Non-pigmented ciliary epithelial cell (primary cell): Measurements from ENCODE around the gene GPATCH8.

Source experiments
- DNase-seq: peaks from one replicate; pipeline ENCODE4 v3.0.0-alpha.2; 2010; ENCODE audit warnings: low read depth

GPATCH8 gene

DNA sequence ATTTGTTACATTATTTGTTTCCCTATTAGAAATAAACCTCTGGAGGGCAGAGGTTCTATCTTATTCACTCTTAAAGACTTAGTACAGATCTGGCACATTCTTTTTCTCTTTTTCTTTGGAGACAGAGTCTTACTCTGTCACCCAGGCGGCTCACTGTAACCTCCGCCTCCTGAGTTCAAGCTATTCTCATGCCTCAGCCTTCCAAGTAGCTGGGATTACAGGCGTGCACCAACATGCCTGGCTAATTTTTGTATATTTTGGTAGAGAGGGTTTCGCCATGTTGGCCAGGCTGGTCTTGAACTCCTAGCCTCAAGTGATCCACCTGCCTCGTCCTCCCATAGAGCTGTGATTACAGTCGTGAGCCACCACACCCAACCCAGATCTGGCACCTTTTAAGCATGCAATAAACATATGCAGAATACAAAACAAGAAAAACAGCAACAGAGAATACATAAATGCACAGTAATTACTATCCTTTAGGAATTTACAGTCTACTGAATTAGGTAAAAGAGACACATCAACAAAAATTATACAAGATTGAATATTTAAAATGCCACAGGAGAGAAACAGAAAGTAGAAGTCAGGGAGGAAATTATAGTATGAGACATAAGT is 52.1 kb downstream of the GPATCH8 start:
- DNase-seq, result no peak

GRCh38 chr17:44448412-44448811 is 54.8 kb downstream of the GPATCH8 start:
- DNase-seq, result no peak

- DNase-seq, result peak; percentile 73
Measured at GRCh38 chr17:44444735-44445105, 58.5 kb downstream of the GPATCH8 start.

DNA sequence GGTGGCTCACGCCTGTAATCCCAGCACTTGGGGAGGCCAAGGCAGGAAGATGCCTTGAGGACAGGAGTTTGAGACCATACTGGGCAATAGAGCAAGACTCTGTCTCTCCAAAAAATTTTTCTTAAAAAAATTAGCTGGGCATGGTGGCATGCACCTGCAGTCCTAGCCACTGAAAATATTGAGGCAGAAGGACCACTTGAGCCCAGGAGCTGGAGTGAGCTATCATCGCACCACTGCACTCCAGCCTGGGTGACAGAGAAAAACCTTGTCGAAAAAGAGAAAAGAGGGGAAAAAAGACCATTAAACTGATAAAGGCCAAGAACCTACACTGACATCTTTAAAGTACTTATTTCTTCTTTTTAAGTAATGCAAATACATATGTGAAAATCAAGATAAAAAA is 60.4 kb downstream of the GPATCH8 start:
- no peak for DNase-seq

GRCh38 chr17:44439168-44439567 is 64.0 kb downstream of the GPATCH8 start:
- no peak for DNase-seq

DNA sequence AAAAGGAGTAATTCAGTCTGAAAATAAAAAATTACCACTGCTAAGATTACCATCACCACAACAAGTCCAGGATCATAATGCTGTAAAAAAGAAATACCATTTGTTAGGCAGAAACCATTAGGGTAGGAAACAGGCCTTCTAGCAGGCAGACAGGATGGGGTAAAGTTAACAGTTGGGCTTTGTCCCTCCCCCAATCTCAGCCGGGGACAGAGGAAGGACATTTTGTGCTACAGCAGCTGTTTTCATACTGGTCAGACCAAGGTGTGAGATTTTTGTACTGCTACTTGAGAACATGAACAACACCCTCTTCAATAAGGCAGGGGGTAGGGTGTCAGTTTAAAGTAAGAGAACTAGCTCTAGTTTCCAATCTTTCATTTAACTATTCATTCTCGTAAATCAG is 64.6 kb downstream of the GPATCH8 start:
- no peak for DNase-seq

DNA sequence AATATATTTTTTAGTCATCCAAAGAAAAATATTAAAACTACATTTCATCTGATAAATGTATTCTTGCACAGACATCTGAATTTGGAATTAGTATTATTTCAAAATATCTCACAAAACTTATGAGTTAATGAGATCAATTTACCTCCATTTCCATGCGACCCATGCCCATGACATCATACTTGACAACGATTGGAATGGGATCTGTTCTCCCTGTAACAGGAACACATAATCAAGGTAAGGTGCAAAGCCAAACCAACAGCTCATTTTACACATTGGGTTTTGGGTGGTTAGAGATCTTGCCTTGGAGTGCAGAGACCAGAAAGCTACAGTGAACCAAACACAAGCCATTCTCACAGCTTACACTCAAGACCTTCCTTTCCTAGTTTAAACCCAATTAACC is 66.9 kb downstream of the GPATCH8 start:
- no peak for DNase-seq

DNA sequence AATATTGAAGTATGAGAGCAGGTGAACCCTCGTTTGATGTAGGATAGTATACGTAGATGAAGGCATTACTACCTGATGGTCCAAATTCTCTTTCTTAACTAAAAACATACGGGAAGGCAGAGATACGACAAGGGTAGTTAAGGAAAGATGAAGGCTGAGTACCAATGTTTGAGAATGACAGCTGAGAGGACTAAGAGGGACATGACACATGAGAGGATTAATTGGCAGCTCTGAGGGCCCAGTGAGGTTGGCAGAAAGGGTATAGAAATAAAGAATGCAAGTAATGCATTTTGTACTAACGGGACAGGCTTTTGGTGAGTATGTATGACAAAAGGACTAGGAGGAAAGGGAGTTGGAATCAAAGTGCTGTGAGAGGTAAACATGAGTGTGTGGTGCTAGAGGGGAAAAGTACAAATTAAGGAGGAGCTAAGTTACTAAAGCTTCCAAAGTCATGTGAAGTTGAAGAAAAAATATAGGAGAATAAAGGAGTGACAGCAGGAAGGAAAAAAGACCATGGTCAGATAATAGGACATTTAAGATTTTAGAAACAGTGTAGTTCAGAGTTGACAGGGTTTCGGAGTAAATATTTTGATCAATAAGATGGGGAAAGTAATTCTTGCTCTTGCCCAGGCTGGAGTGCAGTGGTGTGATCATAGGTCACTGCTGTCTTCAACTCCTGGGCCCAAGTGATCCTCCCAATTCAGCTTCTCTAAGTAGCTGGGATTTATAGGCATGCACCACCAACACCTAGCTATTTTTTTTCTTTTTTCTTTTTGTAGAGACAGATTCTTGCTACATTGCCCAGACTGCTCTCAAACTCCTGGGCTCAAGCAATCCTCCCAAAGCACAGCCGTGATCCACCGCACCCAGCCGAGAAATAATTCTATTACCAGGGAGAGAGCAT is 70.7 kb downstream of the GPATCH8 start:
- no peak for DNase-seq

DNA sequence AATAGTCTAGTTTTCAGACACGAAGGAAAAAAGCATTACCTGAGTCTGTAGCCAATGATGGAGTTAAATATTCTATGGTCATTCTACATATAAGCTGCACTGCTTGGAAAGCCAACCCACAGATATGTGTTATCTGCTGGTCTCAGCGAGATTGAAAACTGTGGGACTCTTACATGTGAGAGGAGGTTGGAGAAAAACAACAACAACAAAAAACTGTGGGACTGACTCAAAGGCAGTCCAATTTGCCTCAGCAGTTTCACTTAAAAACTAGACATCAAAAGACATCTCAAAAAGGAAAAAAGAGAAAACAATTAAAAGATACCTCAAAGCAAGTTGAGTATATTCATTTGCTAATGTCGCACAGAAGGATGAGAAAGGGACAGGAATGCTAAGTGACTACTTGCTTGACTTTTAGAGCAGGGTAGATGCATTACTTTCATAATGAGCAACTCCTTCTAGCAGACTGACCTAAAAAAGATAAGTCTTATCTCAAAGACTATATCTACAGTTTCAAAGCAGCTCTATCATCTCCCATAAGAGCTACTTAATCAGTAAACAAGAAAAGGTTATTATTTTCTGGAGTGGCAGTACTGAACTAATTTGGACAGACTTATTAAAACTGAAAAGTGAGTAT is 78.3 kb downstream of the GPATCH8 start:
- no peak for DNase-seq

- peak; percentile 50 for DNase-seq
Measured at GRCh38 chr17:44417553-44417952, 85.7 kb downstream of the GPATCH8 start.

- no peak for DNase-seq
Measured at GRCh38 chr17:44416558-44417289, 86.5 kb downstream of the GPATCH8 start.

GRCh38 chr17:44414394-44415155 is 88.6 kb downstream of the GPATCH8 start:
- no peak for DNase-seq

DNA sequence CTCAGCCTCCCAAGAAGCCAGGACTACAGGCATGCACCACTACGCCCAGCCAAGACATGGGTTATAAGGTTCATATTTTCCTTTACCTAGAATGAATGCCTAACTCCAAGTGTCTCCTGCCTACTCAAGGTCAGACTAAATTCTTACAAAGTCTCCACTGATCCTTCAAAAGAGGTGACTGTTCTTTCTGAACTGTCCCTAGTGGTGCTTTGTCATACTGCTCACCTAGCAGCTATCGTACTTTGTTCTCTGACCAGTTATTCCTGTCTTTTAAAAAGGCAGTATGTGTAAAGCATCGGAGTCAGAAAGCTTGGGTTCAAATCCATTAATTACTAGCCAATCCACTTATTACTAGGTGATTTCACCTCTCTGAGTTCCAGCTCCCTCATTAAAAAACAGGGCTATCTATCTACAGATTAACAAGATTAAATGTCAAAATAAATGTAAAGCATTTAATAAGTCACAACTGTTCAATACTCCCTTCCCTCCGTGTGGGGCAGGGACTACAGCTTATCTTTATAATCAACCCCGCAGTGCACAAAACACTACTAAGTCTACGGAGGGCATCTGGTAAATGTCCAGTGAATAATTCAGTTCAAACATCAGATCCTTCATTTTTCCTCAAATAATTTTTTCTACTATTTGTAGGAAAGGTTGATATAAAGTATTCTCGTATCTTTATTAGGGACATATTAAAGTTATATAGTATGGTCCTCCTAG is 93.7 kb downstream of the GPATCH8 start:
- DNase-seq, result no peak

GRCh38 chr17:44408786-44409185 is 94.4 kb downstream of the GPATCH8 start:
- no peak for DNase-seq

- no peak for DNase-seq
Measured at GRCh38 chr17:44402564-44403172, 100.5 kb downstream of the GPATCH8 start.

- no peak for DNase-seq
Measured at GRCh38 chr17:44400226-44400847, 102.9 kb downstream of the GPATCH8 start.

- DNase-seq, result no peak
Measured at GRCh38 chr17:44398692-44399691, 104.2 kb downstream of the GPATCH8 start.

GRCh38 chr17:44397479-44398440 is 105.4 kb downstream of the GPATCH8 start:
- no peak for DNase-seq
